DOHH2 (cell line): Measurements from ENCODE around the gene KCTD10.

Experiments
- H3F3A ChIP-seq: fragments of 200-600 bp; sonication (generic), shearing (Covaris generic); 2 replicates; pipeline ENCODE4 v1.6.0; 2016; ENCODE audit warnings: antibody characterized with exemption, mild to moderate bottlenecking; ENCODE audit not compliant: control insufficient read depth, insufficient read depth
- H3K27ac ChIP-seq: fragments of 200-600 bp; sonication (generic); 2 replicates; pipeline ENCODE4 v1.5.1; 2014; ENCODE audit warnings: low read depth, mild to moderate bottlenecking, low read length, moderate library complexity
- H3K27me3 ChIP-seq: fragments of 200-600 bp; sonication (generic); 2 replicates; pipeline ENCODE4 v1.6.1; 2014; ENCODE audit warnings: mild to moderate bottlenecking, low read length, mixed read lengths; ENCODE audit not compliant: control insufficient read depth
- H3K36me3 ChIP-seq: fragments of 200-600 bp; sonication (generic); 2 replicates; pipeline ENCODE4 v1.6.1; 2014; ENCODE audit warnings: mild to moderate bottlenecking, low read length, moderate library complexity, mixed read lengths; ENCODE audit not compliant: control insufficient read depth
- H3K4me1 ChIP-seq: fragments of 200-600 bp; sonication (generic); 2 replicates; pipeline ENCODE4 v1.6.1; 2014; ENCODE audit warnings: mild to moderate bottlenecking, low read length, mixed read lengths; ENCODE audit not compliant: control insufficient read depth
- H3K4me2 ChIP-seq: fragments of 200-600 bp; sonication (generic); 2 replicates; pipeline ENCODE4 v1.6.0; 2014; ENCODE audit warnings: mild to moderate bottlenecking, low read length, moderate library complexity
- H3K4me3 ChIP-seq: fragments of 200-600 bp; sonication (generic); 2 replicates; pipeline ENCODE4 v1.5.1; 2014; ENCODE audit warnings: mild to moderate bottlenecking, low read length, mixed read lengths
- H3K79me2 ChIP-seq: fragments of 200-600 bp; sonication (generic); 2 replicates; pipeline ENCODE4 v1.6.1; 2014; ENCODE audit warnings: mild to moderate bottlenecking, low read length, mixed read lengths; ENCODE audit not compliant: control insufficient read depth
- H3K9me2 ChIP-seq: fragments of 200-600 bp; sonication (generic); replicated peaks from 2 replicates; pipeline ENCODE4 v1.6.1; 2014; ENCODE audit warnings: mild to moderate bottlenecking, low read length, mixed read lengths; ENCODE audit not compliant: control insufficient read depth
- H3K9me3 ChIP-seq: fragments of 200-600 bp; sonication (generic); 2 replicates; pipeline ENCODE4 v1.6.1; 2014; ENCODE audit warnings: antibody characterized with exemption, low read length, mixed read lengths; ENCODE audit not compliant: control insufficient read depth, insufficient read depth
- H4K20me1 ChIP-seq: fragments of 200-600 bp; sonication (generic); 2 replicates; pipeline ENCODE4 v1.6.0; 2014; ENCODE audit warnings: low read depth, mild to moderate bottlenecking, antibody characterized with exemption, low read length, moderate library complexity; ENCODE audit not compliant: control insufficient read depth, insufficient read depth
- CTCF ChIP-seq: fragments of 200-600 bp; sonication (generic); IDR thresholded peaks from one replicate; pipeline ENCODE4 v1.5.1; 2014; ENCODE audit warnings: antibody characterized with exemption, mild to moderate bottlenecking, low read depth, low read length; ENCODE audit not compliant: poor library complexity, severe bottlenecking
- EZH2phosphoT487 ChIP-seq: fragments of 200-600 bp; sonication (generic); IDR thresholded peaks from 2 replicates; pipeline ENCODE4 v1.6.1; 2017; ENCODE audit warnings: borderline replicate concordance, mild to moderate bottlenecking, antibody characterized with exemption, low read length, moderate library complexity, mixed read lengths

KCTD10 gene

GRCh38 chr12:109523504-109523903, 46.4 kb upstream of the KCTD10 start:
- H3K4me2 ChIP-seq, result no peak overlapping the region
- H3K27me3 ChIP-seq, result no peaks in the 10 kb centered on the region
- H3K4me1 ChIP-seq, result no peaks in the 10 kb centered on the region
- TF ChIP-seq CTCF (no peak), EZH2phosphoT487 (no peak)
- no peaks in the 10 kb centered on the region for H4K20me1 ChIP-seq
- H3K9me3 ChIP-seq, result no peaks in the 10 kb centered on the region
- H3K79me2 ChIP-seq, result no peaks in the 10 kb centered on the region
- no peak overlapping the region for H3K27ac ChIP-seq
- H3K4me3 ChIP-seq, result no peak overlapping the region
- no peaks in the 10 kb centered on the region for H3F3A ChIP-seq
- no peaks in the 10 kb centered on the region for H3K9me2 ChIP-seq
- H3K36me3 ChIP-seq, result peaks cover 14% of the 10 kb centered on the region

- Histone ChIP-seq H3K79me2 (no peaks in the 10 kb centered on the region), H3K27ac (no peak overlapping the region), H3K9me2 (no peaks in the 10 kb centered on the region), H3K4me1 (no peaks in the 10 kb centered on the region), H3K9me3 (no peaks in the 10 kb centered on the region), H3K27me3 (no peaks in the 10 kb centered on the region), H3F3A (no peaks in the 10 kb centered on the region), H3K4me2 (no peak overlapping the region), H3K36me3 (peaks cover 18% of the 10 kb centered on the region), H3K4me3 (no peak overlapping the region), H4K20me1 (no peaks in the 10 kb centered on the region)
- TF ChIP-seq CTCF (no peak), EZH2phosphoT487 (no peak)
These were observed 46.0 kb upstream of the KCTD10 start for GRCh38 chr12:109523071-109523470.

- Histone ChIP-seq H3K9me3 (no peaks in the 10 kb centered on the region), H3K4me2 (no peak overlapping the region), H3K79me2 (no peaks in the 10 kb centered on the region), H3K4me1 (no peaks in the 10 kb centered on the region), H3K27me3 (no peaks in the 10 kb centered on the region), H4K20me1 (no peaks in the 10 kb centered on the region), H3K4me3 (no peak overlapping the region), H3F3A (no peaks in the 10 kb centered on the region), H3K9me2 (no peaks in the 10 kb centered on the region), H3K27ac (no peak overlapping the region), H3K36me3 (peaks cover 25% of the 10 kb centered on the region)
- TF ChIP-seq EZH2phosphoT487 (no peak), CTCF (no peak)
These were observed 44.7 kb upstream of the KCTD10 start for GRCh38 chr12:109521831-109522230.

- Histone ChIP-seq H3K4me1 (no peaks in the 10 kb centered on the region), H3K4me3 (no peak overlapping the region), H4K20me1 (no peaks in the 10 kb centered on the region), H3K9me2 (no peaks in the 10 kb centered on the region), H3K79me2 (no peaks in the 10 kb centered on the region), H3K27ac (no peak overlapping the region), H3F3A (no peaks in the 10 kb centered on the region), H3K27me3 (no peaks in the 10 kb centered on the region), H3K4me2 (no peak overlapping the region), H3K36me3 (peaks cover 25% of the 10 kb centered on the region), H3K9me3 (no peaks in the 10 kb centered on the region)
- TF ChIP-seq EZH2phosphoT487 (no peak), CTCF (no peak)
These were observed 42.7 kb upstream of the KCTD10 start for GRCh38 chr12:109519787-109520186.
